ENCODE results near the gene SULT2A1. TPM values are rescaled to one million over a fixed set of nuclear protein-coding genes. Genes with fewer than 3 reads are reported as not detected.
"Not testable (repeated sequence)": the region's sequence is repeated elsewhere in the genome, so short reads cannot be mapped to it uniquely, and the experiment has no call there.

The SULT2A1 gene, protein sequence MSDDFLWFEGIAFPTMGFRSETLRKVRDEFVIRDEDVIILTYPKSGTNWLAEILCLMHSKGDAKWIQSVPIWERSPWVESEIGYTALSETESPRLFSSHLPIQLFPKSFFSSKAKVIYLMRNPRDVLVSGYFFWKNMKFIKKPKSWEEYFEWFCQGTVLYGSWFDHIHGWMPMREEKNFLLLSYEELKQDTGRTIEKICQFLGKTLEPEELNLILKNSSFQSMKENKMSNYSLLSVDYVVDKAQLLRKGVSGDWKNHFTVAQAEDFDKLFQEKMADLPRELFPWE
- not detected for total RNA-seq

DNA sequence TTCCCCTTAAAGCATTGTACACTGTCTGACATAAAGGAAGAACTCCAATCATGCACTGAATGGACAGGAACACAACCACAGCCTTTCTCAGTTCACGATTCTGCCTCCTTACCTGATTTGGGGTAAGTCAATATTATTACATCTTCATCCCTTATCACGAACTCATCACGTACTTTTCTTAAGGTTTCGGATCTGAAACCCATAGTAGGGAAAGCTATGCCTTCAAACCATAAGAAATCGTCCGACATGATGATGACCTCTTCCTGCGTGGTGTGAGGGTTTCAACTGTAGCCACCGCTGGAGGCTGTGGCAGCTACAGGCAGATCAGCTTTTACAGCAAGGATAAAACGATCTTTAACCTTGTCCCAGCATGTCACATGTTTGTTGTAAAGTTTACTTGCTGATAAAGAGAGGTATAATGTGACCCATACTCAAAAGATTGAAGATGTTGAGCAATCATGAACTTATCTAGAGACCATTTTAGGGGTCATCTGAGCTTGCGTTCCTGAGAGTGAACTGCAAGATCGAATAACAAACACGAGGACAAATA lies at the start of gene SULT2A1:
SULT2A1 (minus strand) TSS at position 306 of the 550 bp plus-strand sequence; CDS start at position 248, 58 bp downstream.
- ATAC-seq: no peak

DNA sequence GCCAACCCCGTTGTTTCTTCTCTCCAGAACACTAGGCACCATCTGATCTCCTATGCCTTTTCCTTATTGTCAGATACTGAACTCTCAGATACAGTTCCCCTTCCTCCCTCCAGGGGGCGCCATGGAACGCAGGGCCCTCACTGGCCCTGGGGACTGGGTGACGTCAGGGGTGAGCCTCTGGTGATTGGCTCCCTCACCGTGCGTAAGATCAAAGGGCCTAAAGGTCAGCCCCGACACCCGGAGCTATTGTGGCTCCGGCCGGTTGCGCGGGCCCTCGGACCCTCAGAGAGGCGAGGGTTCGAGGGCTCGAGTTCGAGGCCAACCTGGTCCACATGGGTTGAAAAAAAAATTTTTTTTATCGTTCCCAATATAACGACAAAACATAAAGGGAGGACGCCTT lies 42.5 kb upstream of the SULT2A1 start:
- not testable (repeated sequence) for ATAC-seq

DNA sequence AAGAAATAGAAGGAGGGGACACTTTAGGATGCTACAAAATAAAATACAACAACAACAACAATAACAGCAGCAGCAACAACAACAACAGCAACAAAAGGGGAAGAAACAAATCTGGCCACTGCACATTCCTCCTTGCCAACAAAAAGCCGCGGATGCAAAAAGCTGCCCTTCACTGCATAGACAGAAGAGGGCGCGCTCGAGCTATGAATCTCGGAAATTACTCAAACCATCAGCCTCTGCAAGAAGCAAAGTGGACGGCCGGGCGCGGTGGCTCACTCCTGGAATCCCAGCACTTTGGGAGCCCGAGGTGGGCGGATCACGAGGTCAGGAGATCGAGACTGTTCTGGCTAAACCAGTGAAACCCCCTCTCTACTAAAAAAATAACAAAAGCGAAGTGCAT lies 34.0 kb upstream of the SULT2A1 start:
- not testable (repeated sequence) for ATAC-seq

DNA sequence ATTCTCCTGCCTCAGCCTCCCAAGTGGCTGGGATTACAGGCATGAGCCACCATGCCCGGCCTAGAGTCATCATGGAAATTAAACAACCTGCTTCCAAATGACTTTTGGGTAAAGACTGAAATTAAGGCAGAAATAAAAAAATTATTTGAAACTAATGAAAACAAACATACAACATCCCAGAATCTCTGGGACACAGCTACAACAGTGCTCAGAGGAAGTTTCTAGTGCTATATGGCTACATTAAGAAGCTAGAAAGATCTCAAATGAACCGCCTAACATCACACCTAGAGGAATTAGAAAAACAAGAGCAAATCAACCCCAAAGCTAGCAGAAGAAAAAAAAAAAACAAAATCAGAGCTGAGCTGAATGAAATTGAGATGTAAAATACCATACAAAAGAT lies 24.1 kb upstream of the SULT2A1 start:
- ATAC-seq: not testable (repeated sequence)

DNA sequence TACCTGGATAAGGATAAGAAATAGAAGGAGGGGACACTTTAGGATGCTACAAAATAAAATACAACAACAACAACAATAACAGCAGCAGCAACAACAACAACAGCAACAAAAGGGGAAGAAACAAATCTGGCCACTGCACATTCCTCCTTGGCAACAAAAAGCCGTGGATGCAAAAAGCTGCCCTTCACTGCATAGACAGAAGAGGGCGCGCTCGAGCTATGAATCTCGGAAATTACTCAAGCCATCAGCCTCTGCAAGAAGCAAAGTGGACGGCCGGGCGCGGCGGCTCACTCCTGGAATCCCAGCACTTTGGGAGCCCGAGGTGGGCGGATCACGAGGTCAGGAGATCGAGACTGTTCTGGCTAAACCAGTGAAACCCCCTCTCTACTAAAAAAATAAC lies 23.2 kb upstream of the SULT2A1 start:
- not testable (repeated sequence) for ATAC-seq

DNA sequence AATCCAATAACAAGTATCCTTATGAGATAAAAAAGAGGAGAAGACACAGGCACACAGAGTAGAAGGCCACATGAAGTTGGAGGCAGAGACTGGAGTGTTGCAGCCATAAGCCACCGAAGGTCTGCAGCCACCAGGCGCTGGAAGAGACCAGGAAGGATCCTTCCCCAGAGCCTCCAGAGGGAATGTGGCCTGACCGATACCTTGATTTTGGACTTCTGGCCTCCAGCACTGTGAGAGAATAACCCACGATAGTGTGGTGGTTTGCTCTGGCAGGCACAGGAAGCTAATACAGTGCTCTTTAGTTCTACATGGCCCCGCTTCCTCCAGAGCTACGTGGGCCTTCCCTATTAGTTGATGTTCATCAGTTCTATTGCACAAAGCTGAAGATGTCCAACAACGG lies 15.3 kb upstream of the SULT2A1 start:
- ATAC-seq: no peak

DNA sequence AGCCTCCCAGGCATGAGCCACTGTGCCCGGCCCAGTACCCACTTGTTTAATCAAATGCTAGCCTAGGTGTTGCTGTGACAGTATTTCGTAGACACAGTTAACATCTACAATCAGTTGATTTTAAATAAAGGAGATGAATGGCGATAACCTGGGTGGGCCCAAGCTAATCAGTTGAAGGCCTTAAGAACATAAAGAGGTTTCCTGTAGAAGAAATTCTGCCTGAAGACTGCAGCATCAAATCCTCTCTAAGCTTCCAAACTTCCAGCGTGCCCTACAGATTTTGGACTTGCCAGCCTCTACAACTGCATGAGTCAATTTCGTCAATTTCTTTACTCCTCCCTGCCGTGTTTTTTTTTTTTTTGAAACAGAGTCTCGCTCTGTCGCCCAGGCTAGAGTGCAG lies 13.2 kb upstream of the SULT2A1 start:
- ATAC-seq: no peak

DNA sequence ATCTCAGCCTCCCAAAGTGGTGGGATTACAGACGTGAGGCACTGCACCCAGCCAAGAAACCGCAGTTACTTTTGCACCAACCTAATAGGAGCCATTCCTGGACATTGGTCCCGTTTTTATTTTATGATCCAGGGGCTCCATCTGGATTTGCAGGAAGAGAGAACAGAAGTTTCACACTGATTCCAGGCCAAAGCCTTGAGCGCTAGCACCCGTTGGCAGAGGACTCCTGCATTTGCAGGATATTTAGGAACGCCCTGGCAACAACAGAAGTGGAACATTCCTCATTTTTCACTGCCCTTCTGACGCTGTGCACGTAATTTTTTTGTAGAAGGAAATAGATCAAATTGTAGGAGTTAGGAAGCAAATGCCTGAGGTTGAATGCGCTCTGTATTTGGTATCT lies 11.7 kb upstream of the SULT2A1 start:
- no peak for ATAC-seq

DNA sequence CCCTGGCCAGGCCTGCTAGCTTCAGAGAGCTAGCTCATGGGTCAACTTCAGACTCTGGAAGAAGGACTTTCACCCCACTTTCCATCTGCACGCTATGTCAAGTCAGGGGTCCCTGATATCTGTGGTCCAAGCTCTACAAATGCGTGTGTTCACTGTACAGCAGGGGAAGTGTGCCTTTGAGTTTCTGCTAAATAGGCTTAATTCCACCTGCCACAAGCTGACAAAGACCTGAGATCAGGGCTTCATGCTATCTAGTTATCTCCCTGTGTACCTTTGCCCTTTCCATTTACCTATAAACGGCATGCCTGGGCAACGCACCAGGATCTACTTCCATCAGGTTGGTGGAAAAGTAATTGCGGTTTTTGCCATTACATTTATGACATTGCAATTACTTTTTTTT lies 10.7 kb upstream of the SULT2A1 start:
- no peak for ATAC-seq

DNA sequence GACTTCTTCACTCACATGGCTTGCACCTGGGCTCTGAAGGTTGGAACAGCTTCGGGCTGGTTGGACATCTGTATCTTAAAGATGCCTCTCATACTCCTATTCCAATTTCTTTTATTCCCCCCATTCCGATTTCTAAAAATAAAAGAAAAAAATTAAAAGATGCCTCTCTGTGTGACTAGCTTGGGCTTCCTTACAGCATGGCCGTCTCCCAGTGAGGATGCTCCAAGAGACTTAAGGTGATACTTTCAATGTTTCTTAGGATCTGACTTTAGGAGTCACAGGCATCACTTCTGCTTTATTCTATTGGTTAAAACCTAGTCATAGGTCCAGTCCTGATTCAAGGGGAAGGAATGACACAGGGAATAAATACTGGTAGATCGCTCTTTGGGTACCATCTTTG lies 9.9 kb upstream of the SULT2A1 start:
- ATAC-seq: no peak

DNA sequence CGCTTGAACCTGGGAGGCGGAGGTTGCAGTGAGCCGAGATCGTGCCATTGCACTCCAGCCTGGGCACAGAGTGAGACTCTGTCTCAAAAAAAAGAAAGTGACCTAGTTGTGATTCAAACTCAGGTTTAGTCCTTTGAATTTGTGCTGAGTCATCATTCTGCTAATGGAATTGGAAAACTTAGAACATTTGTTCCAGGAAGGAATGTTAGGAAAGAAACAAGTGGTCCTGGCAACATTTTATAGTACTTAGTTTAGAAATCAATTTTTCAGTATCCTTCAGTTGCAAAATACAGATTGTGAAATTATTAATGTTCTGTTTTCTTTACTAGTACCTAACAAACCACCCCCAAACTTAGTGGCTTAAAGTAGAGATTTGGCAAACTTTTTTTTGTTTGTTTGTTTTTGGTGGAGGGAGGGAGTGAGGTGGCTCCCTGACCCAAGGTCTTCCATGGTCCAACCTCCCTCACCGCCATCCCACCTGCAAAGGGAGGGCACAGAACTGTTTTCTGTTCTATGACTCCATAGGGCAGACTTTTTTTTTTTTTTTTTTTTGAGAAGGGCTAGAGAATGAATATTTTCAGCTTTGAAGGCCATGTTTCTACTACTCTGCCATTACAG lies 9.2 kb upstream of the SULT2A1 start:
- ATAC-seq: no peak

DNA sequence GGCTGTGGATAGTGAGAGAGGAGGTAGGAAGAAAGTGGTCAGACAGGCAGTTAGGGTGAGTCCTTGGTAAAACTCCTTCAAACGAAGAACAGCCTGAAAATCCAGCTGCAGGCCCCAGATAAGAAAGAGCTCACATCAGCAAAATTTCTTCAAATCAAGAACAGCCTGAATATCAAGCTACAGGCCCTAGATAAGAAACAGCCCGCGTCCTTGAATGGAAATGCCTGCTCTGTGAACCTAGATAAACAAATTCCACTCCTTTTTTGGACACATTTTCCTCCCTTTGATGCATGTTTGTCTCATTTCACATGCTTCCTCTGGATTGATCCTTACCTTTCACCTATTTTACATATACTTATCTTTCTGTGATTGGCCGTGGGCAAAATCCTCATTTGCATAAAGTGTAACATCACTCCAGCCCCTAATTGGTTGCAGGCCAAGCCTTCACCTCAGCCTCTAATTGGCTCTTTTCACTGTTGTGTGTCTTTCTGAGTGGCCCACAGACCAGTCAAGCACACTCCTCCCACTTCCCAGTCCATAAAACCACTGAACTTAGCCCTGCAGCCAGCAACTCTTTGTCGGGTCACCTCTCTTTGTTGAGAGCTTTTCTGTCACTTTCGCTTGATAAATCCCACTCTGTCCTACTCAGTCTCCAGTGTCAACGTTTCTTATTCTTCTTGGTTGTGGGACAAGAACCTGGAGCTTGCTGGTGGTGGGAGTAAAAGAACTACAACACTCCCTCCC lies 6.0 kb upstream of the SULT2A1 start:
- ATAC-seq: no peak

DNA sequence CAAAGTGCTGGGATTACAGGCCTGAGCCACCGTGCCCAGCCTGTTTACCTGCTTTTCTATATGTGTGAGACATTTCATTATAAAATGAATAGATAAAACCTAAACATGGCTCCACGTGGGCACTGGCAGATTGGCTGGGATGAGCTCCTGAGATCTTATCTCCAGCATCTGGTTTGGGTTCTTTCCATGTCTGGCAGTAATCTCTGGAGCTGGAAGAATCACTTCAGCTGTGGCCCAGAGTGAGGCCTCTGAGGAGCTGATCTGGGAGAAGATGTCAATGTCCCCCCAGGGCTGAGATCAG lies 5.5 kb upstream of the SULT2A1 start:
- ATAC-seq: no peak

DNA sequence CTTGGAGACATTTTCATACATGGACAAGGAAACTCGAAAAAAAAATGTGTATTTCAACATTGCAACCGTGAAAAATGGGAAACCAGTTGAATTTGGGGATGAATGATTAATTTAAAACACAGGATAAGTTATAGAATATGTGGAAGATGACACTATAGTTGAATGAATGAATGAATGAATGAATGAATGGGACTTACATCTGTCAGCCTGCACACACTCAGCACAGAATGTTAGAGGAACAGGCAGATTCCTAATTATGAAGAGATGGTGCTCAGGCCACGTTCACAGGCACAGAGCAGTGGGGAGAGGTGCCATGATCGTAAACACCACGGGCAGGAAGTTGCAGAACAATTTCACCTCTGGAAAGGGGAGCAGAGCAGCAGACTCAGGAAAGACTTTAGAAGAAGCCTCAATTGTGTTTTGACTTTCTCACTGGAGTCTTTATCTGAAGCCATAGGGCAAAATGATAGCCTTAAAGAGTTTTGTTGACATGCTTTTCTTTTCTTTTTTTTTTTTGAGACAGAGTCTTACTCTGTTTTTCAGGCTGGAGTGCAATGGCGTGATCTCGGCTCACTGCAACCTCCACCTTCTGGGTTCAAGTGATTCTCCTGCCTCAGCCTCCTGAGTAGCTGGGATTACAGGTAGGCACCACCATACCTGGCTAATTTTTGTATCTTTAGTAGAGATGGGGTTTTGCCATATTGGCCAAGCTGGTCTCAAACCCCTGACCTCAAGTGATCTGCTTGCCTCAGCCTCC lies 4.9 kb upstream of the SULT2A1 start:
- ATAC-seq: no peak

DNA sequence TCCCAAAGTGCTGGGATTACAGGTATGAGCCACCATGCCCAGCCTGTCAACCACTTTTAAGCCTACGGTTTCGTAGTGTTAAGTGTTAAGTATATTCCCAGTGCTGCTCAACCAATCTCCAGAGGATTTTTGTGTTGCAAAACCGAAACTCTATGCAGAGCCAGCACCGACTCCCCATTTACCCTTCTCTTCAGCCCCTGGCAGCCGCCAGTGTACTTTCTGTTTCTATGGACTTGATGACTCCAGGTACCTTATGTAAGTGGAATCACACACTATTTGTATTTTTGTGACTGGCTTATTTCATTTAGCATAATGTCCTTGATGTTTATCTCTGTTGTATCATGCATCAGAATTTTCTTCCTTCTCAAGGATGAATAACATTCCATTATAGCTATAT lies 1.1 kb downstream of the SULT2A1 start:
- ATAC-seq: no peak

DNA sequence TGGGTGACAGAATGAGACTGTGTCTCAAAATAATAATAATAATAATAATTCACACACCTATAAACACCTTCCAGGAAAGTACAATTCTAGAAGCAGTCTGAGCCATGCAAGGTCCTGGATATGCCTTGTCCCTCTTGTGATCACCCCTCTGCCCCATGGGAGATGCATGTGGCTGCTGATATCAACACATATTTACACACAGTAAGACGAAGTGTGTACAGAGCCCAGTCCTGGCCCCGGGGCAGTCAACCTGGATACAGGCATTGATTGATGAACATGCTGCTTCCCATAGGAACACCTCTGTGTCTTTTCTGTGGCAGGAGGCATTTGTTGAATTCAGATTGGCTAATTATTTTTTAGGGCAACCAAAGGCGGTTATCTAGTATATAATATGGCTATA lies 3.2 kb downstream of the SULT2A1 start:
- no peak for ATAC-seq

DNA sequence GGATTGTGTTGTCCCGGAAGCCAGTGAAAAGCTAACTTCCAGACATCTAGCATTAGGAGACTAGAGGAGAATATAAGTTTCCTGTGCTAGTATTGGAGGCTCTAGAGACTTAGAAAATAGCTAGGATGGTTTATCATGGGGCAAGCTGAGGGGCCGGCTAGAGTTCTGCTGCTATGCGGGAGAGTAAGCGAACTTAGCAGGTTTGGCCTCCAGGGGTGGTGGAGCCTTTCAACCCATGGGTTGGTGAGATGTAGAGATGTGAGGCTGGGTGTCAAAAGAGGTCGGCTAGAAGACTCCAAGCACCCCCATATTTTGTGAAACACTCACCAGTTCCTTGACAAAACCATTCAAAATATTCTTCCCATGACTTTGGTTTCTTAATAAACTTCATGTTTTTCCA lies 4.4 kb downstream of the SULT2A1 start:
- no peak for ATAC-seq

DNA sequence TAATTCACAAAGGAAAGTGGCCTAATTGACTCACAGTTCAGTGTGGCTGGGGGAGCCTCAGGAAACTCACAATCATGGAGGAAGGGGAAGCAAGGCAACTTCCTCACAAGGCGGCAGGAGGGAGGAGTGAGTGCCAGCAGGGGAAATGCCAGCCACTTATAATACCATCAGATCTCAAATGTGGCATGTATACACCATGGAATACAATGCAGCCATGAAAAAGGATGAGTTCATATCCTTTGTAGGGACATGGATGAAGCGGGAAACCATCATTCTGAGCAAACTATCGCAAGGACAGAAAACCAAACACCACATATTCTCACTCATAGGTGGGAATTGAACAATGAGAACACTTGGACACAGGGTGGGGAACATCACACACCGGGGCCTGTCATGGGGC lies 6.7 kb downstream of the SULT2A1 start:
- not testable (repeated sequence) for ATAC-seq

DNA sequence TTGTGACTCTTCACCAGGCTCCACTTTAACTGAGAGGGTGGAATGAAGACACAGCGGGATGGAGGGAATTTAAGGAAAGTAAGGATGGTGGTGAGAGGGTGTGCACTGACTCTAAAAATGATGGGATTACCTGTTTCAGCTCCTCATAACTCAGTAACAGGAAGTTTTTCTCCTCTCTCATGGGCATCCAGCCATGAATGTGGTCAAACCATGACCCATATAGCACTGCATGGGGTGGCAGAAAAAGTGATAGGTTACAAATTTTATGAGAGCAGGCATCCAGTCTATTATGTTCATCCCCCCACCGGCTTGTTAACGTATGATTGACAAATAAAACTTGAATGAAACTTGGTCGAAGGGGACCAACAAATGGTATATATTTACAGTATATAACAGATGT lies 7.2 kb downstream of the SULT2A1 start:
- ATAC-seq: no peak

DNA sequence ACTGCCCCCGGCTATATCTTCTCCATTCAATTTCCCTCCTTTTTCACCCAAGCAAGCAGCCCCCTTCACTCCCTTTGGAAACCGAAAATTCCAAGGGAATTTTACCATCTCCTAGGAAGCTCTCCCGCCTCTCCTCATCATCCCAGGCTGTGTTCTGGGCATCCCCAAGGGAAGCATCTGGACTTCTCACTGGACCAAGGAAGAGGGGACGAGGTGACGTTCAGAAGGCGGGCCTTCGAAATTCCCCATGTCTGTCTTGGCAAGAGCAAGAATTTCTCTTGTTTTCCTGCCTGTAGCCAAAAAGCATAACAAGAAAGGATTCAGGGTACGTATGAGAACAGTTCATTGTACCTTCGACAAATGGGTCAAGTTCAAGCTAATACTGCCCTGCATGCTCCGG lies 20.9 kb downstream of the SULT2A1 start:
- ATAC-seq: no peak

DNA sequence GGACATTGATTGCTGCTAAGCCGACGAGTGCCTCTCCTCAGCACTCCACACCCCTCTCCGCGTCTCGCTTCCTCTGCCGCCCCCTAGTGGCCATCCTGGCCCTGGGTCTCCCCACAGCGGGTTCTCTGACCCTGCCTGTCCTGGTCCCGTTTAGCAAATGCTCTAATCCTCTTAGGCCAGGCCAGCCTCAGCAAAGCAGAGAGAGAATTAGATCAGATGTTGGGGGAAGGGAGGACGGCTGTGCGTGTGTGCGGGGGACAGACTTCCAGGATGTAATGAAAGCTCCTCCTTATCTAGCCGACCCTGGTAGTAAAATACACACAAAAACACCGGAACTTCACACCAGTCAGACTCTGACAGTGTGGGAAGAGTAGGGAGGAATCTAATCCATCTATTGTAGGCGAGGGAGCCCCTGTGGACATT lies 22.6 kb downstream of the SULT2A1 start:
- ATAC-seq: peak; percentile 80

DNA sequence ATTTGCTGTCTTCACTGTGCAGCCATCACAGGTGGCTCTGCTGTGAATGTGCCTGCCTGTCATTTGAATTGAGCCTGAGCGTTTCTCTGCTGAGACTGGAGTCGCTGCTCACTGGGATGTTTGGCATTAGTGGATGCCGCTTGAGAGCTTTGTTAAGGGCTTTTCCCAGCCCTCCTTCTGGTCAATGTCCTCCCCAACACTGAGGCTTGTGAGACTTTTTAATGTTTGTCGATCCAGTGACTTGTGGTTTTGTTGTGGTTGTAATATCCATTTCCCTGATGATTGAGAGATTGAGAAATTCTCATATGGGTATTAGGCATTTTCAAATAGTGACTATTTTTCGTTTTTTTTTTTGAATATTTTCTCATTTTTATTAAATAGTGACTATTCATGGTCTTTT lies 24.5 kb downstream of the SULT2A1 start:
- no peak for ATAC-seq
